Measurements from ENCODE around the gene CDCP1.

DNA sequence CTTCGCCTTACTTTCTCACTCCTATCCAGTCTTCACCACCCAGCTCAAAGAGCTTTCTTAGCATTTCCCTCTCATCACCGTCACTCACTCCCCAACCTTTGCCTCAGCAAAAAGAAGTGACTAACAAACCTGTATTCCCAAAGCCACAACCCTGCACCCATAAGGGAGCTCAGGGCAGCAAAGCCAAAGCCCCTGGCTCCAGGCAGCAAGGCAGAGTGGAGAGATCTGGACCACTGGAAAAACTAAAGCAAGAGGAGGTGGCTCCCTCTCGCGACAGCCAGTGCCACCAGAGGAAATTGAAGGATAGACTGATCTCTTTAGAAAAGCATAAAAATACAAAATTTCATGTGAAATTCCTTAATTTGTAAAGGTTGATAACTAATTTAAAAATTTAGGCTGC is 25.1 kb upstream of the CDCP1 start:
- TF ChIP-seq, protein P1, sequence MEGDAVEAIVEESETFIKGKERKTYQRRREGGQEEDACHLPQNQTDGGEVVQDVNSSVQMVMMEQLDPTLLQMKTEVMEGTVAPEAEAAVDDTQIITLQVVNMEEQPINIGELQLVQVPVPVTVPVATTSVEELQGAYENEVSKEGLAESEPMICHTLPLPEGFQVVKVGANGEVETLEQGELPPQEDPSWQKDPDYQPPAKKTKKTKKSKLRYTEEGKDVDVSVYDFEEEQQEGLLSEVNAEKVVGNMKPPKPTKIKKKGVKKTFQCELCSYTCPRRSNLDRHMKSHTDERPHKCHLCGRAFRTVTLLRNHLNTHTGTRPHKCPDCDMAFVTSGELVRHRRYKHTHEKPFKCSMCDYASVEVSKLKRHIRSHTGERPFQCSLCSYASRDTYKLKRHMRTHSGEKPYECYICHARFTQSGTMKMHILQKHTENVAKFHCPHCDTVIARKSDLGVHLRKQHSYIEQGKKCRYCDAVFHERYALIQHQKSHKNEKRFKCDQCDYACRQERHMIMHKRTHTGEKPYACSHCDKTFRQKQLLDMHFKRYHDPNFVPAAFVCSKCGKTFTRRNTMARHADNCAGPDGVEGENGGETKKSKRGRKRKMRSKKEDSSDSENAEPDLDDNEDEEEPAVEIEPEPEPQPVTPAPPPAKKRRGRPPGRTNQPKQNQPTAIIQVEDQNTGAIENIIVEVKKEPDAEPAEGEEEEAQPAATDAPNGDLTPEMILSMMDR (IDR thresholded peaks at IDR 0.05): no peak
- no peak for TF ChIP-seq POLR2A (IDR thresholded peaks at IDR 0.05)
